ENCODE data around the gene ELOB. TPM values are rescaled to one million over a fixed set of nuclear protein-coding genes. Genes with fewer than 3 reads are reported as not detected.
A peak's percentile ranks its signal among the peaks of the same experiment; 100 is the strongest.

Gene ELOB
- total RNA-seq, 4 donors from 2014 or later = 66.8 to 243 (median 220) TPM

DNA sequence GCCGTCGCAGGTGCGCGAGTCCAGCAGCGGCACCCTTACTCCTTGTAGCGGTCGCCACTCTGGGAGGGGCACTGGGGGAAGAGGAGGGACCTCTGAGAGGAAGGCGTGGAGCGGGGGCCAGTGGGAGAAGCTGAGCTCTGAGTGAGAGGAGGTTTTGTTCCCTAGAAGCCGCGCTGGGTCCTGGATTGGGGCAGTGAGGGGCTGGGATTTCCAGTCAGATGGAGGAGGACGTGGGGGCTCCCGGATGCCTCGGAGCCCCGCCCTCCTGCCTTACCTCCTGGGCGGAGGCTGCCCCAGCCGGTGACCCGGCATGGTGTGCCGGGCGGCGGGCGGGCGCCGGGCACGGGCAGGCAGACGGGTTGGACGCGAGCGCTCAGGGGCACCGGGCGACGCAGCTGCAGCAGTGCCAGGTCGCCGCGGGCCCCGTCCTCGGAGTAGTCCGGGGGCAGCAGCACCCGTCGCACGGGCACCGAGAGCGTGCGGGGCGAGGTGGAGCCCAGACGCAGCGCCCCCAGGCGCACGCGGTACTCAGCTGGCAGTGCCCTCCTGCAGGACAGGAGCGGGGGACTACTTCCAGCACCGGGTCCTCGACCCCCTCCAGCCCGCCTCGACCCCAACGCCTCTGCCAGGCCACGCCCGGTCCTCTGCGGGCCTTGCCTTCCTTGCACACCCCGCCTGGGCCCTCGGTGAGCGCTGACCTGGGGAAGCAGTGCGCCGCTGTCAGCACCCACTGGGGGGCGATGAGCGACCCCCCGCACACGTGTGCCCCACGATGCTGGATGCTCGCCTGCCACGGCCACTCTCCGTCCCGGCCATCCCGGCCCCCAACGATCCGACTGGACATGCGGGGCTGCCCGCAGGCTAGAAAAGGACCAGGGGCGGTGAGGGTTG is 8.3 kb upstream of the ELOB start:
- Histone ChIP-seq H3K4me1 (peaks cover 0 to 21% (median 10%) of the 10 kb centered on the region in 4 donors), H3K27me3 (peaks cover 0 to 8% of the 10 kb centered on the region in 2 donors), H3K9me3 (no peaks in the 10 kb centered on the region), H3K27ac (peak overlapping the region in 1 of 4 donors; percentile 55), H3K4me3 (peak overlapping the region; percentile 27 to 59 (median 52)), H3K36me3 (no peaks in the 10 kb centered on the region)
- no peak for TF ChIP-seq POLR2A (IDR thresholded peaks at IDR 0.05)
- TF ChIP-seq, protein P1, sequence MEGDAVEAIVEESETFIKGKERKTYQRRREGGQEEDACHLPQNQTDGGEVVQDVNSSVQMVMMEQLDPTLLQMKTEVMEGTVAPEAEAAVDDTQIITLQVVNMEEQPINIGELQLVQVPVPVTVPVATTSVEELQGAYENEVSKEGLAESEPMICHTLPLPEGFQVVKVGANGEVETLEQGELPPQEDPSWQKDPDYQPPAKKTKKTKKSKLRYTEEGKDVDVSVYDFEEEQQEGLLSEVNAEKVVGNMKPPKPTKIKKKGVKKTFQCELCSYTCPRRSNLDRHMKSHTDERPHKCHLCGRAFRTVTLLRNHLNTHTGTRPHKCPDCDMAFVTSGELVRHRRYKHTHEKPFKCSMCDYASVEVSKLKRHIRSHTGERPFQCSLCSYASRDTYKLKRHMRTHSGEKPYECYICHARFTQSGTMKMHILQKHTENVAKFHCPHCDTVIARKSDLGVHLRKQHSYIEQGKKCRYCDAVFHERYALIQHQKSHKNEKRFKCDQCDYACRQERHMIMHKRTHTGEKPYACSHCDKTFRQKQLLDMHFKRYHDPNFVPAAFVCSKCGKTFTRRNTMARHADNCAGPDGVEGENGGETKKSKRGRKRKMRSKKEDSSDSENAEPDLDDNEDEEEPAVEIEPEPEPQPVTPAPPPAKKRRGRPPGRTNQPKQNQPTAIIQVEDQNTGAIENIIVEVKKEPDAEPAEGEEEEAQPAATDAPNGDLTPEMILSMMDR (IDR thresholded peaks at IDR 0.05) = peak in 1 of 6 experiments; percentile 14
- peak in 2 of 3 donors; percentile 53 for DNase-seq

DNA sequence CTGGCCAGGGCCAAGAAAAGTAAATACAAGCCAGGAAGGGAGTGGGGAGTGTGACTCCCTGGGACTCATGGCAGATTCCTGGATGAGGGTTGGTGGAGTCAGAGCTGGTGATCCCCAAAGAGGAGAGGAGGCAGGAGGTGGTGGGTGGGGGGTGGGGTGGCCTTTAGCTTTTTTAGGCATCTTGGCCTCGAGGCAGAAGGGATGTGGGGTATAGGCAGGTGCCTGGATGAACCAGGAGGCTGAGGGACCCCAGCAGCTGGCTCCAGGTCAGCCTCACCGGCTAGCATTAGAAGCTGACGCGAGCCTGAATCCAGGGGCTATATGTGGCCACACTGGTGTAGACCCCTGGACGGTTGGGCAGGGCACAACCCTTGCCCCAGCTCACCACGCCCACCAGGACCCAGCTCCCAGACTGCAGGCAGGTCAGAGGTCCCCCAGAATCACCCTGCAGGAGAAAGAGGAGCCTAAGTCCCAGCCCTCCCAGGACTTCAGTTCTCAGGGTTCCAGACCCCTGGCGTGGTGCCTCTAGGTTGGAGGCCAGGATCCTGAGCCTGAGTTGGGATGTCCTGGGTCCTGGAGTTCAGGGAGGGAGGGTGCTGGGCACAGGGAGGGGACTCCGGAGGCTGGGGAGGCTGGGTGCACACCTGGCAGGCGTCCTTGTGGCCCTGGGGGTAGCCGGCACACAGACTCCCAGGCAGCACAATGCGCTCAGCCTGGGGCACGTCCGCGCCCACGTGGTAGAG is 7.4 kb upstream of the ELOB start:
- H3K4me1 ChIP-seq = peaks cover 0 to 21% (median 10%) of the 10 kb centered on the region in 4 donors
- peak overlapping the region in 1 of 4 donors; percentile 55 for H3K27ac ChIP-seq
- peaks cover 0 to 8% of the 10 kb centered on the region in 2 donors for H3K27me3 ChIP-seq
- H3K9me3 ChIP-seq = no peaks in the 10 kb centered on the region
- DNase-seq = peak in 2 of 3 donors; percentile 39 to 44
- no peak for TF ChIP-seq POLR2A (IDR thresholded peaks at IDR 0.05)
- TF ChIP-seq, protein P1 (IDR thresholded peaks at IDR 0.05) = no peak
- peak overlapping the region; percentile 27 to 59 (median 52) for H3K4me3 ChIP-seq
- no peaks in the 10 kb centered on the region for H3K36me3 ChIP-seq

DNA sequence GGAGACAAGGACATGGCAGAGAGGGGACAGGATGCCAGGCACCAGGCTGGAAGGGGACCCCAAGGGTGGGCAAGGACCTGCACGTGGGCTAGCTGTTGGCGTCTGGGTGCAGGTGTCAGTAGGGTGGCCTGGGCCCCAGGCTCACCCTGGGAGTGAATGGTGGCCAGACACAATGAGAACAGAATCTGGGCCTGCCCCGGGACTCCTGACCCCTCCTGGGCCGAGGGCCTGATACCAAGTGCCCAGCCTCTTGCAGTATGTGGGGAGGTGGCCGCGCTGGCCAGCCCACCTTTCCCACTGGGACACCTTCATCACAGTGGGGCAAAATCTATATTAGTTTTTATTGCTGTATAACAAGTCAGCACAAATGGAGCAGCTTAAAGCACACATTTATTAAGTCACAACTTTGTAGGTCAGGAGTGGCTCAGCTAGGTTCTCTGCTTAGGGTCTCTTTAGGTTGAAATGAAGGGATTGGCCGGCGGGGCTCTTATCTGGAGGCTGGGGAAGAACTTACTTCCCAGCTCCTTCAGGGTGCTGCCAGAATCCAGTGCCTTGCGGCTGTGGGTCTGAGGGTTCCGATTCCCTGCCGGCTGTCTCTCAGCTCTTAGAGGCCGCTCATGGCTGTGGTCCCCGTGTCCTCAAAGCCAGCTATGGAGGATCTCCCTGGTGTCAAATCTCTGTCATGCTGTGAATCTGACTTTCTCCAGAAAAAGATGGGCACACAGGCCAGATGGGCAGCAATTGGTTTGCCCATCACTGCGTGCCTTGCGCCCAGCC is 6.7 kb upstream of the ELOB start:
- Histone ChIP-seq H3K27ac (no peak overlapping the region), H3K4me3 (no peak overlapping the region), H3K9me3 (no peaks in the 10 kb centered on the region), H3K27me3 (peaks cover 0 to 8% of the 10 kb centered on the region in 2 donors), H3K4me1 (peaks cover 0 to 21% (median 11%) of the 10 kb centered on the region in 4 donors), H3K36me3 (no peaks in the 10 kb centered on the region)
- no peak for TF ChIP-seq POLR2A (IDR thresholded peaks at IDR 0.05)
- TF ChIP-seq, protein P1 (IDR thresholded peaks at IDR 0.05) = no peak
- peak in 2 of 3 donors; percentile 15 to 28 for DNase-seq

DNA sequence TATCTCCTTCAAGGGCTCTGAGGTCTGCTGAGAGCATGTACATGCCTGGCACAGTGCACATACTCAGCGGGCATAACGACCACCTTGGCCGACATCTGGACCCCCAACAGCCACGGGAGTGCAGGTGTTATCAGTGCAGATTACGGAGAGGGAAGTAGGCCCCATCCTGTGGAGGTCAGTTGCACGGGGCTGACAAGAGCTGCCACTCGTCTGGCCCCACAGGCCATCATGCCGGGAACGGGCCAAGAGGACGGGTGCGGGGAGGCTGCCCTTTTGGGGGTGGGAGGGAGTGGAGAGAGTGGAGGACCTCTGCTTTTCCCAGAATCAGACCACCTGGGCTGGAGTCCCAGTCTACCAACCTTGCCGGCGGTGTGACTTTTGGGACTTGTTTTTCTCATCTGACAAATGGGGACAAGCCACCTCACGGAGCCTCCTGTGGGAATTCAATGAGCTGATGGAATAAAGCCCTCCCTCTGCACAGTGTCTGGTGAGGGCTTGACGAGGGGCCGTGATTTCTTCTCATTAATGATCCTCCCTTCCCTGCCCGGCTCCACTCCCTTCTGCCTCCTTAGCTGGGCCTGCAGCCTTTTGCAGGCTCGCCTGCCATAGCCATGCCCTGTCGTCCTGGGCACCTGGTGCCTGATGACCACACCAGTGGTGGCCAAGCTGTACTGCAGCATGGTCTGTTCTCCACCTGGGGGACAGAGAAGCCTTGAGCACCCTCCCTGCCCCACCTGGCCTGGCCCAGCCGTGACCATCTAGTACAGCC is 5.7 kb upstream of the ELOB start:
- Histone ChIP-seq H3K27me3 (peaks cover 0 to 8% of the 10 kb centered on the region in 2 donors), H3K36me3 (no peaks in the 10 kb centered on the region), H3K4me3 (no peak overlapping the region), H3K4me1 (peaks cover 0 to 28% (median 18%) of the 10 kb centered on the region in 4 donors), H3K27ac (no peak overlapping the region), H3K9me3 (no peaks in the 10 kb centered on the region)
- no peak for TF ChIP-seq POLR2A (IDR thresholded peaks at IDR 0.05)
- TF ChIP-seq, protein P1 (IDR thresholded peaks at IDR 0.05) = no peak
- peak in 2 of 3 donors; percentile 36 to 40 for DNase-seq
